ENCODE data around the gene TRABD2A.

TRABD2A gene

DNA sequence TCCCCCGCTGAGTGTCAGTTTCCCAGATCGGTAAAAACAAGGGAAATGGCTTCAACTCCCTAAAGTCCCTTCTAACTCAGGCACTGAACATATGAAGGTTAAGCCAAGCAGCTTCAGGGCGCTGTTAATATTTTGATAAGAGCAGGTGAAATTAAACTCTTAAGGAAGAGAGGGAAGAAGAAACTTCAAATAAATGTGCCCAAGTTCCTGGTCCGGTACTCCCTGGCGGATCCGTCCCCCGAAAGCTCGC is 564 bp downstream of the TRABD2A start:
- Histone ChIP-seq H3K23ac (ENCODE audit: low read length) (no peak overlapping the region), H3K4me3 (ENCODE audit: low read depth, low read length) (no peak overlapping the region), H4K8ac (ENCODE audit: low read depth, low read length) (no peak overlapping the region), H4K12ac (ENCODE audit: low read depth, low read length) (no peak overlapping the region), H3K9ac (ENCODE audit: low read length) (no peak overlapping the region), H2BK12ac (ENCODE audit: low read length) (no peak overlapping the region), H2AK5ac (ENCODE audit: low read length) (no peak overlapping the region), H3K14ac (ENCODE audit: low read length) (no peak overlapping the region), H3K9me3 (ENCODE audit: insufficient read depth, low read depth, low read length) (peaks cover 1% of the 10 kb centered on the region), H3K27me3 (ENCODE audit: insufficient read depth, low read length) (peaks cover 26% of the 10 kb centered on the region), H3K4ac (ENCODE audit: low read depth, low read length) (no peak overlapping the region), H3K27ac (ENCODE audit: low read depth, low read length) (no peak overlapping the region), H3K79me1 (ENCODE audit: low read length) (peaks cover 4% of the 10 kb centered on the region), H4K91ac (ENCODE audit: low read depth, low read length) (no peak overlapping the region), H3K18ac (ENCODE audit: low read length) (no peak overlapping the region), H3K79me2 (ENCODE audit: control insufficient read depth, insufficient read depth, low read length, poor library complexity) (peaks cover 2% of the 10 kb centered on the region), H2AFZ (ENCODE audit: insufficient read depth, low read length, poor library complexity) (no peak overlapping the region), H2BK5ac (ENCODE audit: low read depth, low read length, poor library complexity) (no peak overlapping the region), H2BK120ac (ENCODE audit: insufficient read depth, low read length, poor library complexity) (no peak overlapping the region), H3K4me1 (ENCODE audit: control insufficient read depth in 1 of 2, insufficient read depth in 2 of 2, low read length in 2 of 2) (peaks cover 5% of the 10 kb centered on the region in 2 experiments), H3K4me2 (ENCODE audit: low read length) (peak overlapping the region; percentile 94), H3K36me3 (ENCODE audit: control insufficient read depth in 1 of 2, insufficient read depth in 2 of 2, low read length in 2 of 2) (peaks cover 0 to 2% of the 10 kb centered on the region in 2 experiments)
- WGBS (ENCODE audit: extremely low coverage, insufficient coverage, insufficient read length): no CpG with 5 or more reads among the region's 8 CpGs
- DNase-seq: no peak

DNA sequence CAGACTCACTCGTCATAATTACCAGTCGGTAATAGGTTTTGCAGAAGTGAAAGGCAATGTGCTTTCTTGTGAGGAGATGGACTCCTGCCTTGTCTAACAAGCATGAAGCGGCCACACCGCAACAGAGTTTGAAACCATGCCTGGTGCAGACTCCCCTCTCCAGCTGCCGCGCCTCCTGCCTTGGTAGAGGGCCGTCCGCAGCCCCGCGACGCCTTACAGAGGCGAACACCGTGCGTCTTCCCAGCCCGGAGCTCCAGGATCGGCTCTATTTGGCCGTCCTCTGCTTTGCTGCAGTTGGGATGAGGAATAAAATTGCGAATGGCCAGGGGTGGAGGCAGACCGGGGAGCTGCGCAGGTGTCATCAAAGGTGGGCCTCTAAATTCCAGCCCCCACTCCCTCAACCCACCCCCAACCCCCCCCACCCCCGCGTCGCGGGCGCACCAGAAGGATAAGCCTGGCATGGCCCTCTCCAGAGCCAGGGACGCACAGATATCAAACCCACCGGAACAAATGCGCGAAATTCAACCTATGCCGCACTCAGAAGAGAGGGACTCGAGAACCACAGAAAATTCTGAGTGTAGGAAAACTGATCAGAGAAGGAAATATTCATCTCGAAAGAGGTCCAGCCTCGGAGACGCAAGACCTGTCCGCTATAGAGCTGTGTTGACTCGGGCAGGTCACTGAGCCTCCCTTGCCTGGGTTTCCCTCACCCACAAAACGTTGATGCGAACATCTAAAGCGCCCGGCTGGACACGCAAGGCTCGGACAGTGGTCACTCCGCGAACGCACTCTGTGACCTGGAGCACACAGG is 1.1 kb downstream of the TRABD2A start:
- H3K4me3 ChIP-seq (ENCODE audit: low read depth, low read length): no peak overlapping the region
- no peak overlapping the region for H3K27ac ChIP-seq (ENCODE audit: low read depth, low read length)

GRCh38 chr2:84878896-84879583 is 1.8 kb downstream of the TRABD2A start:
- Histone ChIP-seq H2BK5ac (ENCODE audit: low read depth, low read length, poor library complexity) (no peak overlapping the region), H3K18ac (ENCODE audit: low read length) (no peak overlapping the region), H4K8ac (ENCODE audit: low read depth, low read length) (no peak overlapping the region), H2BK12ac (ENCODE audit: low read length) (no peak overlapping the region), H2BK120ac (ENCODE audit: insufficient read depth, low read length, poor library complexity) (no peak overlapping the region), H2AFZ (ENCODE audit: insufficient read depth, low read length, poor library complexity) (no peak overlapping the region), H3K23ac (ENCODE audit: low read length) (no peak overlapping the region), H3K4me2 (ENCODE audit: low read length) (no peak overlapping the region), H3K9me3 (ENCODE audit: insufficient read depth, low read depth, low read length) (peaks cover 2% of the 10 kb centered on the region), H3K79me1 (ENCODE audit: low read length) (peaks cover 4% of the 10 kb centered on the region), H3K27ac (ENCODE audit: low read depth, low read length) (no peak overlapping the region), H3K14ac (ENCODE audit: low read length) (no peak overlapping the region), H3K9ac (ENCODE audit: low read length) (no peak overlapping the region), H4K91ac (ENCODE audit: low read depth, low read length) (no peak overlapping the region), H4K12ac (ENCODE audit: low read depth, low read length) (no peak overlapping the region), H3K36me3 (ENCODE audit: control insufficient read depth in 1 of 2, insufficient read depth in 2 of 2, low read length in 2 of 2) (peaks cover 2% of the 10 kb centered on the region in 2 experiments), H3K27me3 (ENCODE audit: insufficient read depth, low read length) (peaks cover 26% of the 10 kb centered on the region), H3K4me1 (ENCODE audit: control insufficient read depth in 1 of 2, insufficient read depth in 2 of 2, low read length in 2 of 2) (peaks cover 5% of the 10 kb centered on the region in 2 experiments), H3K79me2 (ENCODE audit: control insufficient read depth, insufficient read depth, low read length, poor library complexity) (peaks cover 2% of the 10 kb centered on the region), H3K4ac (ENCODE audit: low read depth, low read length) (no peak overlapping the region), H3K4me3 (ENCODE audit: low read depth, low read length) (no peak overlapping the region), H2AK5ac (ENCODE audit: low read length) (no peak overlapping the region)
- DNase-seq: no peak
- no CpG with 5 or more reads among the region's 7 CpGs for whole genome bisulfite sequencing (ENCODE audit: extremely low coverage, insufficient coverage, insufficient read length)

More for the DNA sequence above, 1.1 kb downstream of the TRABD2A start:
- Histone ChIP-seq H3K36me3 (ENCODE audit: control insufficient read depth in 1 of 2, insufficient read depth in 2 of 2, low read length in 2 of 2) (peaks cover 0 to 2% of the 10 kb centered on the region in 2 experiments), H3K9ac (ENCODE audit: low read length) (no peak overlapping the region), H3K79me1 (ENCODE audit: low read length) (peaks cover 4% of the 10 kb centered on the region), H4K91ac (ENCODE audit: low read depth, low read length) (no peak overlapping the region), H2BK12ac (ENCODE audit: low read length) (no peak overlapping the region), H4K8ac (ENCODE audit: low read depth, low read length) (no peak overlapping the region), H3K23ac (ENCODE audit: low read length) (no peak overlapping the region), H4K12ac (ENCODE audit: low read depth, low read length) (no peak overlapping the region), H3K27me3 (ENCODE audit: insufficient read depth, low read length) (peaks cover 26% of the 10 kb centered on the region), H2AFZ (ENCODE audit: insufficient read depth, low read length, poor library complexity) (no peak overlapping the region), H3K18ac (ENCODE audit: low read length) (no peak overlapping the region), H3K4me2 (ENCODE audit: low read length) (peak overlapping the region; percentile 94), H3K14ac (ENCODE audit: low read length) (no peak overlapping the region), H3K9me3 (ENCODE audit: insufficient read depth, low read depth, low read length) (peaks cover under 1% of the 10 kb centered on the region), H3K79me2 (ENCODE audit: control insufficient read depth, insufficient read depth, low read length, poor library complexity) (peaks cover 2% of the 10 kb centered on the region), H3K4me1 (ENCODE audit: control insufficient read depth in 1 of 2, insufficient read depth in 2 of 2, low read length in 2 of 2) (peaks cover 5% of the 10 kb centered on the region in 2 experiments), H2BK5ac (ENCODE audit: low read depth, low read length, poor library complexity) (no peak overlapping the region), H3K4ac (ENCODE audit: low read depth, low read length) (no peak overlapping the region), H2BK120ac (ENCODE audit: insufficient read depth, low read length, poor library complexity) (no peak overlapping the region), H2AK5ac (ENCODE audit: low read length) (no peak overlapping the region)
- WGBS (ENCODE audit: extremely low coverage, insufficient coverage, insufficient read length): no CpG with 5 or more reads among the region's 45 CpGs
- no peak for DNase-seq

GRCh38 chr2:84878459-84878858 is 2.4 kb downstream of the TRABD2A start:
- no peak overlapping the region for H3K18ac ChIP-seq (ENCODE audit: low read length)
- no peak overlapping the region for H2BK120ac ChIP-seq (ENCODE audit: insufficient read depth, low read length, poor library complexity)
- H2AFZ ChIP-seq (ENCODE audit: insufficient read depth, low read length, poor library complexity): no peak overlapping the region
- H3K4ac ChIP-seq (ENCODE audit: low read depth, low read length): no peak overlapping the region
- peaks cover 2% of the 10 kb centered on the region for H3K79me2 ChIP-seq (ENCODE audit: control insufficient read depth, insufficient read depth, low read length, poor library complexity)
- H4K91ac ChIP-seq (ENCODE audit: low read depth, low read length): no peak overlapping the region
- no peak overlapping the region for H3K14ac ChIP-seq (ENCODE audit: low read length)
- H3K36me3 ChIP-seq (ENCODE audit: control insufficient read depth in 1 of 2, insufficient read depth in 2 of 2, low read length in 2 of 2): peaks cover 2% of the 10 kb centered on the region in 2 experiments
- H3K4me3 ChIP-seq (ENCODE audit: low read depth, low read length): no peak overlapping the region
- H4K8ac ChIP-seq (ENCODE audit: low read depth, low read length): no peak overlapping the region
- peaks cover 4% of the 10 kb centered on the region for H3K79me1 ChIP-seq (ENCODE audit: low read length)
- peaks cover 2% of the 10 kb centered on the region for H3K9me3 ChIP-seq (ENCODE audit: insufficient read depth, low read depth, low read length)
- WGBS (ENCODE audit: extremely low coverage, insufficient coverage, insufficient read length): no CpG with 5 or more reads among the region's 1 CpG
- H2AK5ac ChIP-seq (ENCODE audit: low read length): no peak overlapping the region
- H3K4me1 ChIP-seq (ENCODE audit: control insufficient read depth in 1 of 2, insufficient read depth in 2 of 2, low read length in 2 of 2): peaks cover 5% of the 10 kb centered on the region in 2 experiments
- H4K12ac ChIP-seq (ENCODE audit: low read depth, low read length): no peak overlapping the region
- no peak overlapping the region for H3K23ac ChIP-seq (ENCODE audit: low read length)
- no peak overlapping the region for H3K4me2 ChIP-seq (ENCODE audit: low read length)
- H3K27ac ChIP-seq (ENCODE audit: low read depth, low read length): no peak overlapping the region
- H3K9ac ChIP-seq (ENCODE audit: low read length): no peak overlapping the region
- no peak overlapping the region for H2BK12ac ChIP-seq (ENCODE audit: low read length)
- no peak overlapping the region for H2BK5ac ChIP-seq (ENCODE audit: low read depth, low read length, poor library complexity)
- DNase-seq: no peak
- H3K27me3 ChIP-seq (ENCODE audit: insufficient read depth, low read length): peaks cover 26% of the 10 kb centered on the region

Measured in trophoblast cell (in vitro differentiated cells and primary cell).